Measurements from ENCODE around the gene PLEKHJ1. TPM values are rescaled to one million over a fixed set of nuclear protein-coding genes. Genes with fewer than 3 reads are reported as not detected.

Gene PLEKHJ1
- total and polyA plus RNA-seq, 2 of the 8 experiments (the other 6 are each of a cell fraction or from before 2014, with no cell fraction given) = 135 to 187 TPM

DNA sequence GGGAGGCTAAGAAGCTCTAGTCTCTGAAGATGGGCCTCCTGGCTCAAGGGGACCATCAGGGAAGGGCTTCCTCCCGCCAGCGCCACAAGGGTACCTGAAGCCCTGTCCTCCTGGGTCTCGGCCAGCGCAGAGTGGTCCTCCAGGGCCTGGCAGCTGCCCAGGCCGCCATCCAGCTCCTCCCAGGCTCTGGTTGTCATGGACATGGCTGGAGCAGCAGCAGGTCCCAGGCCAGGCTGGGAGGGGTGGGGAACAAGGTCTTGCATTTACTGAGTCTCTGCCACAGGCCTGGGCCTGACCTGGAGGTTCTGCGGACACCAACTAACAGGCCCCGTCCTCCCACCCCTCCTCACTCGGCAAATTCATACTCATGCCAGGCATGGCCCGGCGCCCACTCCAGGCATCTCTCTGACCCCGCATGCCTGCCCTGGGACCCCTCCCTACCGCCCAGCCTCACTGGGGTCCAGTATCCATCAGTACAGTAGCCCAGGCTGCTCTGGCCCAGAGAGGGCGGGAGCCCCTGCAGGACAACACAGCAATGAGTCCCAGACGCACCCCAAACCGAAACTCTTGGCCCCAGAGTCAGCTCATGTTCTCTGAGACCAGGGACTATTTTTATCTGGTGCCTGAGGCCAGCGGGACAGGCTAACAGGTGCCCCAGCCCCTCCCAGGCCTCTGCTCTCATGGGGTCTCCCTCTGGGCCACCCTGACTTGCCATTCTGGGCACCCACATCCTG, 19.1 kb upstream of the PLEKHJ1 start:
- no peak overlapping the region for H2BK120ac ChIP-seq (replicated peaks; ENCODE audit: low read depth, low read length)
- no peak overlapping the region for H2AK5ac ChIP-seq (ENCODE audit: low read depth, low read length)
- FAIRE-seq (no peak), DNase-seq (ENCODE audit: low read depth in 1 of 2, low spot score in 2 of 2) (no peak)
- no peak overlapping the region for H3K14ac ChIP-seq (ENCODE audit: insufficient read length)
- no peaks in the 10 kb centered on the region for H3K79me2 ChIP-seq (ENCODE audit: control insufficient read depth in 1 of 2, insufficient read depth in 2 of 2, low read length in 2 of 2)
- H3K9me3 ChIP-seq (ENCODE audit: insufficient read depth in 2 of 2, low read depth in 1 of 2, low read length in 1 of 2) = no peaks in the 10 kb centered on the region; a peak in 1 of 4 replicates
- no peak overlapping the region for H4K8ac ChIP-seq (ENCODE audit: extremely low read depth, insufficient read depth, low read length)
- no peak overlapping the region for H3K18ac ChIP-seq (ENCODE audit: extremely low read depth, low read length)
- no peak overlapping the region for H2AFZ ChIP-seq (ENCODE audit: low read length)
- no peaks in the 10 kb centered on the region; a peak in 1 of 8 replicates for H3K36me3 ChIP-seq (ENCODE audit: control insufficient read depth in 2 of 4, insufficient read depth in 4 of 4, low read length in 3 of 4)
- CTCF ChIA-PET (ENCODE audit: partially characterized antibody) = interaction anchor here (0.6 to 5.9 kb wide), 11 partner anchors 7 to 60 kb away, joined by 3 to 42 read pairs (median 5); no protein-coding TSS in a partner anchor
- no peak overlapping the region for H2BK15ac ChIP-seq (ENCODE audit: low read length)
- no peak overlapping the region for H3K9ac ChIP-seq (replicated peaks in 1 of 4; ENCODE audit: extremely low read depth in 1 of 4, low read depth in 3 of 4, low read length in 3 of 4)
- peaks cover 0 to 23% (median 12%) of the 10 kb centered on the region in 4 experiments; a peak in 6 of 7 replicates for H3K27me3 ChIP-seq (replicated peaks in 1 of 4; ENCODE audit: control insufficient read depth in 3 of 4, extremely low read depth in 1 of 4, insufficient read depth in 3 of 4, low read length in 3 of 4)
- POLR2A ChIA-PET (ENCODE audit: partially characterized antibody) = interaction anchor here (2.0 to 18.7 kb wide), 5 partner anchors 14 to 47 kb away, joined by 4 to 330 read pairs (median 61); partner anchors contain the start of genes PLEKHJ1 and SF3A2
- no peak overlapping the region for H3K4ac ChIP-seq (replicated peaks; ENCODE audit: insufficient read length, low read depth, low read length)
- H3K4me2 ChIP-seq (ENCODE audit: insufficient read depth in 1 of 2, low read depth in 2 of 2, low read length in 2 of 2) = no peak overlapping the region
- H4K5ac ChIP-seq (ENCODE audit: insufficient read length, low read depth, low read length) = no peak overlapping the region
- WGBS, 2 experiments (ENCODE audit: extremely low coverage in 1 of 2, insufficient coverage in 1 of 2, insufficient read length in 1 of 2, insufficient replicate concordance in 2 of 2, low coverage in 1 of 2, low lambda C conversion rate in 2 of 2, missing lambda C conversion rate in 1 of 2) = 88% methylated on average over 10 of the region's 16 CpGs; no CpG with 5 or more reads in 1 of the 2 experiments
- H3K23me2 ChIP-seq (ENCODE audit: low read depth, low read length) = peaks cover 12% of the 10 kb centered on the region; the same call in 1 of the 2 replicates
- H3K27ac ChIP-seq (ENCODE audit: low read depth, low read length) = no peak overlapping the region
- H2BK20ac ChIP-seq (ENCODE audit: low read length) = no peak overlapping the region
- no peak overlapping the region for H4K91ac ChIP-seq (replicated peaks; ENCODE audit: insufficient read length, low read length)
- H4K20me1 ChIP-seq (replicated peaks in 1 of 2; ENCODE audit: control insufficient read depth in 1 of 2, insufficient read depth in 2 of 2, low read length in 2 of 2) = no peaks in the 10 kb centered on the region
- peaks cover 0 to 4% (median 2%) of the 10 kb centered on the region in 4 experiments; a peak in 5 of 7 replicates for H3K4me1 ChIP-seq (replicated peaks in 1 of 4; ENCODE audit: control insufficient read depth in 3 of 4, insufficient read depth in 4 of 4, low read length in 3 of 4)
- H3K23ac ChIP-seq (ENCODE audit: insufficient read length) = no peak overlapping the region
- no peak overlapping the region for H3K4me3 ChIP-seq (ENCODE audit: extremely low read depth in 1 of 4, insufficient read depth in 2 of 4, low read depth in 3 of 4, low read length in 4 of 4)
- H2BK12ac ChIP-seq (ENCODE audit: low read depth, low read length) = 0 out of 2 replicates have a peak overlapping the region, but pooled peaks have one; percentile 9
- no peaks in the 10 kb centered on the region for H3K79me1 ChIP-seq (ENCODE audit: low read depth, low read length)
- no peak overlapping the region for H2BK5ac ChIP-seq (ENCODE audit: low read depth, low read length)
- H3K56ac ChIP-seq (replicated peaks; ENCODE audit: insufficient read length, low read depth, low read length) = no peak overlapping the region
- TF ChIP-seq SP2 (IDR thresholded peaks at IDR 0.05; ENCODE audit: low read length) (no peak), BCL11A (IDR thresholded peaks at IDR 0.05; ENCODE audit: low read depth in 2 of 2, low read length in 2 of 2) (no peak), SP1 (IDR thresholded peaks at IDR 0.05; ENCODE audit: low read depth, low read length) (no peak), PHF8 (conservative IDR thresholded peaks at IDR 0.05; ENCODE audit: low read depth, low read length) (no peak), GABPA (IDR thresholded peaks at IDR 0.05; ENCODE audit: borderline replicate concordance, insufficient read depth, low read length) (no peak)
- TF ChIP-seq, protein P1, sequence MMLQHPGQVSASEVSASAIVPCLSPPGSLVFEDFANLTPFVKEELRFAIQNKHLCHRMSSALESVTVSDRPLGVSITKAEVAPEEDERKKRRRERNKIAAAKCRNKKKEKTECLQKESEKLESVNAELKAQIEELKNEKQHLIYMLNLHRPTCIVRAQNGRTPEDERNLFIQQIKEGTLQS (IDR thresholded peaks at IDR 0.05; ENCODE audit: insufficient read depth, low read depth, low read length) = no peak
